GM18861 (cell line): ENCODE measurements around the gene SEZ6.

Experiments
- ATAC-seq: cut with Tn5 transposase; IDR thresholded peaks from one replicate; pipeline ENCODE4 v1.9.1; 2021; ENCODE audit not compliant: unreplicated experiment

SEZ6 gene

DNA sequence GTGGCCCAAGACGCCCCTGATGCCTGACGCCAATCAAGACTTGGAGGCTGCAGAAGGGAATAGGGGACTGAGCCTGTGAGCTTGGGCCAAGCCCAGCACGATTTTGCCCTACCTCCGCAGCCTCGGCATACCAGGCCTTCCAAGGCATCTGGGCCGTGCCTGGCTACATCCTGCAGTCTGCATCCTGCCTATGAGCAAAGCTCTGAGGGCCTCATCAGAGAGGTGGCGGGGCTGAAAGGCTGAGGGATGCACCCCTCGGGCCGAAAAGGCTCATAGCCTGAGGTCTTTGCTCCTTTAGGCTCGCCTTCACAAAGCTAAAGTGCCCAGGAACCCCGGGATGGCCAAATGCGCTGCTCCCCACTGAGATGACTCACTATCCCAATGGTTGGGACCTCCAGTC, 2.5 kb downstream of the SEZ6 start:
- ATAC-seq, result no peak

- ATAC-seq, result no peak
Observed at GRCh38 chr17:29002811-29003210, 3.0 kb downstream of the SEZ6 start.

GRCh38 chr17:29000973-29001372, 4.9 kb downstream of the SEZ6 start:
- ATAC-seq, result no peak

DNA sequence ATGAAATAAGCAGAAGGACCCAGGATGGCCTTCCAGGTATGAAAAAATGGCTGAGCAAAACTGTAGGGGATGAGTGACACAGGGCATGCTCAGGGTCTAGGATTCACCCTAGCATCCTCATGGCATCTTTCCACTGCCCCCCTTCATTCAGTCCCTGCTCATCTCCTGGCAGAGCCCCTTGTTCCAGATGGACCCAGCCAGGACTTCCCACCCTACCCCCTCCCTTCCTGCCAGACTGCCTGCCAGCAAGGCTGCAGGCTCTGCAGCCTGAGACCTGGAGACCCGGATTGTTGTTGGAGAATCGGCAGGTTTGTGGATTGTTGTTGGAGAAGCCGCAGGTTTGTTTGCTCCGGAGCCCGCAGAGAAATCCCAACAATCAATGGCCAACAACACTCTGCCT, 6.6 kb downstream of the SEZ6 start:
- ATAC-seq, result no peak

DNA sequence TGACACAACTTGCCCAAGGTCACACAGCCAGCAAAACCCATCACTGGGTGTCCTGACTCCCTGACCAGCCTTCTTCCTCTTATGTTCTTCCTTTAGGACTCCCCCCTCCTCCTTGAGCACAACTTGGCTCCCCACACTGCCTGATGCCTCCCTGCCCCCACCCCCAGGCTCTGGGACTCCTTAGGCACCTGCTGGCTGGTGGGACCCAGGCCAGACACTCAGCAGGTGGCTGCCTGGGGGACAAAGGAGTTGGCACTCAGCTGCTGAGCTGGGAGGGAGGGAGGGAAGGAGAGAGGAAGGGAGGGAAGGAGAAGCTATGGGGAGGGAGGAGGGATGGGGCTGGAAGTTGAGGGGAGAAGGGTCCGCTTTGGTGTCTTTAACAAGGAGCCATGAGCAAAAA, 8.0 kb downstream of the SEZ6 start:
- ATAC-seq, result no peak

GRCh38 chr17:28996554-28997096, 9.2 kb downstream of the SEZ6 start:
- no peak for ATAC-seq

GRCh38 chr17:28993645-28994426, 12.0 kb downstream of the SEZ6 start:
- no peak for ATAC-seq

- no peak for ATAC-seq
Observed at GRCh38 chr17:28992625-28993600, 12.9 kb downstream of the SEZ6 start.

GRCh38 chr17:28992185-28992584, 13.6 kb downstream of the SEZ6 start:
- ATAC-seq, result no peak

DNA sequence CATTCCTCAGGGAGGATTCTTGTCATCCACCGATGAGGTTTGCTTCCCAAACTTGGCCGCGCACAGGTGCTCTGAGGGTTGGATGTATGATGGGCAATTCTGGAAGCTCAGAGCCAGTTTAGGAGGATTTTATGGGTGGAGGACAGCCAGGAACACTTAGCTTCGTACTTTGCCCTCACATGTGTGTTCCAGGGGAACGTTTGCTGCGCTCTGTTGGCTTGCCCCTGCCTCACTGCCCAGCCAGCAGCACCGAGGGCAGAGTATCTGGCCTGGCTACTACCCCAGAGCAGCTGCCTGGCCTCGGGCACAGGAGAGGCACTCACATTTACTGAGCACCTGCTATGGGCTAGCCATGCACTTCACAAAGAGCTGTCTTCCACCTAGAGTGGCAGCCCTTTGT, 14.1 kb downstream of the SEZ6 start:
- ATAC-seq, result no peak

DNA sequence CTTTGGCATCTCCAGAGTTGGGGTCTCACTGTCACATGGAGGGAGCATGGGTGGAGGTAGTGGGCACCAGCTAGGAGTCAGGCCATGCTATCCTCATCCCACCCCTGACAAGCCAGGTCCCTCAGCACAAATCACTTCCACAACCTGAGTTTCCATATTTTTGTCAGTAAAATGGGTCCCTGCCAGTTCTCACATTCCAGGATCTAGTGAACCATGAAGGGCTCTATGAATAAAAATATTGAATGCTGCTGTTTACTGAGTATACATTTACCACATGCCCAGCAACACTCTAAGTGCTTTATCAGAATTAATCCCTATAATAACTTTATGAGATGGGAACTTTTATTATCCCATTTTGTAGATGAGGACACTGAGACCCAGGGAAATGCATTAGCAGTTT, 16.8 kb downstream of the SEZ6 start:
- ATAC-seq, result no peak

DNA sequence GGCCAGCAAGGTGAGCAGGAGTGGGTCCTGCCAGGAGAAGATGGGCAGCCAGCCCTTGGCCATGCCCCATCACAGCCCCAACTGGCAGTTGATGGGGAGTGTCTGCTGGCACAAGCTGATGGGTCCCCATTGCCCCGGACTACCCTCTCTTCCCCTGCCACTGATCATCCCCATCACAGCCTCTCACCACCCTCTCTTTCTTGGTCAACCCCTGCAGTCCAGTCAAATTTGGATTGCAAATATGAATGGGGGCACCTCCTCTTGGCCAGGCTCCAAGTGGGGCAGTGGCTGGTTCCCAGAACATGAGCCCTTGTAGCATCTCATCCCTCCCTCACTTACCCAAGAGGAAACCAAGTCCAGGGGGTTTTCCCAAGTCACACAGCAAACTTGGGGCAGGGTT, 17.4 kb downstream of the SEZ6 start:
- ATAC-seq, result no peak

GRCh38 chr17:28986714-28987655, 18.8 kb downstream of the SEZ6 start:
- no peak for ATAC-seq

DNA sequence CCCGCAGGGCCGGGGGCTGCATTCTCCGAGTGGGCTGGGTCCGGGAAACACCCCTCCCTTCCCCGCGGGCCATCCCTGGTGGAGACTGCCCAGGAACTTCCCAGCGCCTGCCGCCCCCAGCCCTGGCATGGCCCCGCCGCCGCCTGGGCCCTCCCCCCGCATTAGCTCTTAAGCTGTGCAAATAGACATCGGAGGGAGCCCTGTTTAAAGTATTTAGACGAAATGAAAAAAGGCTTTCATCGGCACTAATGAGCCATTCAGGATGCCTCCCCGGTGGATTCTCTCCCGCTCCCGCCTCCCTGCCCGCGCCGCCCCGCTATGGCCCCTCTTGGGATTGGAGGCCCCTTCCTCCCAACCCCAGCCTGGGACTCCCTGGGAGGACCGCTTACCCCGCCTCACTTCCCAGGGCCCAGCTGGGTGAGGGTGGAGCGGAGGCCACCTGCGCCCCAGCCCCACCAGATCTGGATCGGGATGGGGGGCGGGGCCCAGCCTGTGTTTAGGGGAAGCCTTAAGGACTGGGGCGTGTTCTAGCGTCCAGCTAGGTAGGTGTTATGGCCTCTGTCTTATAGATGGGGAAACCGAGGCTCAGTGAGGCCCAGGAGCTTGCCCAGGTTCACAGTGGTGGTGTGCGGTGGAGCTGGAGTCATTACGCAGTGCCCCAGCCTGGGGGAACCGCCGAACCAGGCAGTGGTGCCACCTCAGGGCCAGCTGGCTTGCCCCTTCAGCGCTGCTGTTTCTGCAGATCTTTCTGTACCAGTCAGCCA, 19.7 kb downstream of the SEZ6 start:
- ATAC-seq, result no peak

DNA sequence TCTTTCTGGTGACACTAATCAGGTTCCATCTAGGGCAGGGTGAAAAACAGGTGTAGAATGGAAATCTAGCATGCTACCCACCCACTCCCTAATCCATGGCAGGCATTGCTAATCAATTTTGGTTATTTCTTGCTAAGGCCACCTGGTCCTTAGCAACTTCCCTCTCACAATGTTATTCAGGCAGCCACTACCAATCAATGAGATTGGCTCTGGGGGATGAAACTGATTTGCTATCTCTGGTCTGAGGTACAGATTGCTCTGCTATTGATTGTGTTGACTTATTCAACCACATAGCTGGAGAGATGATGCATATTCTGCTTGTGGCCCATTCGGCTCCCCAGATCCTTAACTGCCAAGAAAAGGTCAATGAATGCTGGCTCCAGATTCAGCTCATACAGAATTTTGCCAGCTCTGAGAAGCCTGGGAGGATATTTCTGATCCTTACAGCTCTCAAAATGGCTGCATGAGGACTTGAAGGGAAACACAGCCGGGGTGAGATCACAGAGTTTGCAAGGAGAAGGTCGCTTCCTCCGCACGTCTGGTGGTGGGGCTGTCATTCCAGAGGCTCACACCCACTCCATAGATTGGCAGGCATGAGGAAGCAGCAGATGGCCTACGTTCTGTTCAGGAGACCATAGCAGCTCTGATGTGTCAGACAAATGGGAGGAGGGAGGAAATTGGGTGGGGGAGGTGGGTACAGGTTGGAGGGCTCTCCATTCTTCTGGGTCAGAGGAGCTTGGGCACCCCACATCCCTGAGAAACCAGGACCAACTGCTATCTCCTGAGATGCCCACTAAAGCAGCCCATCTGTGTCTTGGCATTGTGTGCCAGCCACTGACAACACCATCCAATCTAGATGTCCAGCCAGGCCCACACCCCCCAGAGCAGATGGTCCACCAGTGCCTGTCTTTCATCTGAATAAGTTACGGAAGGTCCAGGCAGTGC, 22.3 kb downstream of the SEZ6 start:
- ATAC-seq, result no peak

GRCh38 chr17:28982131-28982793, 23.6 kb downstream of the SEZ6 start:
- peak; percentile 75 for ATAC-seq

- ATAC-seq, result no peak
Observed at GRCh38 chr17:28978356-28978964, 27.4 kb downstream of the SEZ6 start.
